A673 (cell line): Measurements from ENCODE around the gene ANKRD13B. TPM values are rescaled to one million over a fixed set of nuclear protein-coding genes. Genes with fewer than 3 reads are reported as not detected.
A peak's percentile ranks its signal among the peaks of the same experiment; 100 is the strongest.

Experiments used
- BruUV-seq: library from RNA; stranded (reverse); fragments of 400-500 nt; replicated peaks from 2 replicates; lab custom pipeline; 2021; lab: Mats Ljungman, UMichigan
- CTCF ChIA-PET: fragments of 300-600 bp; sonication (Branson Sonifier 250); formaldehyde crosslinking; loops from one replicate; lab custom pipeline; 2022; ENCODE audit warnings: antibody characterized with exemption; lab: Charles Lee
- POLR2A ChIA-PET: fragments of 300-600 bp; sonication (Branson Sonifier 250); formaldehyde crosslinking; loops from one replicate; lab custom pipeline; 2022; ENCODE audit warnings: antibody characterized with exemption; ENCODE audit not compliant: low non-redundant PET; lab: Charles Lee
- DNase-seq: peaks from one replicate; pipeline ENCODE4 v3.0.0-alpha.2; 2015; ENCODE audit warnings: low spot score
- H3K27ac ChIP-seq: fragments of 200-600 bp; sonication (generic); 2 replicates; pipeline ENCODE4 v1.5.1; 2016; ENCODE audit warnings: mixed run types, low read depth, mild to moderate bottlenecking, mixed read lengths, antibody characterized with exemption, low read length; ENCODE audit not compliant: poor library complexity, severe bottlenecking
- H3K27me3 ChIP-seq: fragments of 200-600 bp; sonication (generic); replicated peaks from 2 replicates; pipeline ENCODE4 v1.6.1; 2017; ENCODE audit warnings: mixed run types, low read depth, mild to moderate bottlenecking, mixed read lengths, antibody characterized with exemption, low read length; ENCODE audit not compliant: insufficient read depth, poor library complexity
- H3K36me3 ChIP-seq: fragments of 200-600 bp; sonication (generic); 2 replicates; pipeline ENCODE4 v1.6.1; 2016; ENCODE audit warnings: mixed run types, mild to moderate bottlenecking, mixed read lengths, antibody characterized with exemption, low read length; ENCODE audit not compliant: insufficient read depth, poor library complexity, severe bottlenecking
- H3K4me1 ChIP-seq: fragments of 200-600 bp; sonication (generic); 2 replicates; pipeline ENCODE4 v1.6.1; 2017; ENCODE audit warnings: mixed run types, mild to moderate bottlenecking, mixed read lengths, antibody characterized with exemption, low read length; ENCODE audit not compliant: insufficient read depth, poor library complexity, severe bottlenecking
- H3K4me3 ChIP-seq: fragments of 200-600 bp; sonication (generic); 2 replicates; pipeline ENCODE4 v1.5.1; 2016; ENCODE audit warnings: low read depth, mixed run types, mild to moderate bottlenecking, mixed read lengths, low read length; ENCODE audit not compliant: poor library complexity, severe bottlenecking
- H3K9me3 ChIP-seq: fragments of 200-600 bp; sonication (generic); 2 replicates; pipeline ENCODE4 v1.6.1; 2016; ENCODE audit warnings: mixed run types, low read depth, mild to moderate bottlenecking, mixed read lengths, antibody characterized with exemption, low read length; ENCODE audit not compliant: poor library complexity, severe bottlenecking
- CTCF ChIP-seq: fragments of 300-800, 200-600 bp; sonication (generic); conservative IDR thresholded peaks from 2 replicates; pipeline ENCODE4 v1.5.1; 2017; ENCODE audit warnings: low read depth, mild to moderate bottlenecking, antibody characterized with exemption, low read length, moderate library complexity, mixed read lengths
- EZH2 ChIP-seq: fragments of 200-600 bp; sonication (generic); IDR thresholded peaks from 2 replicates; pipeline ENCODE4 v1.6.1; 2017; ENCODE audit warnings: borderline replicate concordance, low read depth, mild to moderate bottlenecking, mixed read lengths, antibody characterized with exemption, low read length; ENCODE audit not compliant: poor library complexity, severe bottlenecking
- intact Hi-C: fragments of 100-400 bp; cut with micrococcal nuclease; formaldehyde crosslinking; loops from one replicate; pipeline ENCODE4 v1.10.0; 2022; ENCODE audit not compliant: unreplicated experiment
- total RNA-seq: library from RNA; stranded (reverse); gene quantifications from 2 replicates; pipeline ENCODE4 v1.2.3, GENCODE V29; 2021

ANKRD13B gene
- total RNA-seq, 1 experiment from 2014 or later = 81.5 TPM

- H3K4me1 ChIP-seq = peaks cover 64% of the 10 kb centered on the region
- H3K27me3 ChIP-seq = no peaks in the 10 kb centered on the region
- DNase-seq = peak; percentile 36
- ChIA-PET POLR2A (no interaction called here), CTCF (interaction anchor here (0.6 to 1.4 kb wide), 2 partner anchors 11 to 28 kb away, joined by 3 read pairs; no protein-coding TSS in a partner anchor)
- peaks cover 2% of the 10 kb centered on the region for H3K36me3 ChIP-seq
- H3K9me3 ChIP-seq = no peaks in the 10 kb centered on the region
- peak overlapping the region; percentile 83 for H3K27ac ChIP-seq
- intact Hi-C loops = no loop called here
- peak overlapping the region; percentile 97 for H3K4me3 ChIP-seq
- TF ChIP-seq CTCF (no peak), EZH2 (no peak)
- no TSS peak for BruUV-seq
These were observed 4.1 kb upstream of the ANKRD13B start for GRCh38 chr17:29588562-29589411.

GRCh38 chr17:29589524-29590410 lies 3.2 kb upstream of the ANKRD13B start, which contains the start of gene GIT1:
TSS of gene GIT1 (minus strand) at chr17:29589648. CDS start at chr17:29589378, 270 bp downstream.
- BruUV-seq = no TSS peak
- H3K27ac ChIP-seq = peak within 1 kb of the TSS; percentile 83
- POLR2A ChIA-PET = no interaction called here

More at GRCh38 chr17:29589524-29590410, 3.2 kb upstream of the ANKRD13B start, which contains the start of gene GIT1:
- CTCF ChIA-PET = interaction anchor here (1.4 to 1.6 kb wide), 2 partner anchors 27 to 441 kb away, joined by 3 to 9 read pairs; no protein-coding TSS in a partner anchor
- Histone ChIP-seq H3K9me3 (no peaks in the 10 kb centered on the region), H3K4me1 (peaks cover 68% of the 10 kb centered on the region), H3K4me3 (peak within 1 kb of the TSS; percentile 97), H3K36me3 (no peaks in the 10 kb centered on the region), H3K27me3 (no peaks in the 10 kb centered on the region)
- DNase-seq = peak; percentile 95
- intact Hi-C loops = no loop called here
- TF ChIP-seq EZH2 (no peak), CTCF (no peak)
